GM10248 (cell line): Measurements from ENCODE around the gene VAT1L.

ENCODE experiments used
- CTCF ChIA-PET: fragments of 300-600 bp; sonication (Branson Sonifier 250); formaldehyde crosslinking; extraction: SDS; loops from one replicate; lab custom pipeline; 2021; ENCODE audit warnings: antibody characterized with exemption; lab: Yijun Ruan, JAX
- POLR2A ChIA-PET: fragments of 350-650 bp; sonication (Branson Sonifier 250); formaldehyde crosslinking; extraction: SDS; loops from one replicate; lab custom pipeline; 2020; ENCODE audit warnings: antibody characterized with exemption; lab: Yijun Ruan, JAX
- DNase-seq: peaks from one replicate; pipeline ENCODE4 v3.0.0; 2012; ENCODE audit errors: extremely low spot score
- TF ChIP-seq, protein P1 (sequence below): IDR thresholded peaks from 2 replicates; pipeline ENCODE4 v1.5.1; 2012; ENCODE audit warnings: mild to moderate bottlenecking, low read depth; ENCODE audit errors: extremely low read depth, missing control alignments, control extremely low read depth

The VAT1L gene

DNA sequence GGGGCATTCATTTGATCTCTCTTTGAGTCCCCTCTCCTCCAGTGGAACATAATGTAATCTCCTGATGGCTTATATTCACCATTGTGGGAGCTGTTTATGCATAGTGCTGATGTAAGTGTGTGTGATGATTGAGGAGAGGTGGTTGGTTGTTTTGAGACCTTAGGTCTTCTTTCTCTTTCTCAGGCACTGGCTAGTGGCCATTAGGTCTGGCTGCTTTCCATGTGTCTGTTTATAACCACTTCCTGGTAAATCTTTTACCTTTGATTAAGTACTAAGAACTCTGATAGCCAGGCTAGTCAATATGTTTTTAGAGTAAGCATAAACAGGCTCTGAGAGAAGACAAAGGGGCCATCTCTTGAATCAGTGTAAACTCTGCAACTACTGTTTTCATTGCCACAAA is 27.9 kb downstream of the VAT1L start:
- POLR2A ChIA-PET: no interaction called here

DNA sequence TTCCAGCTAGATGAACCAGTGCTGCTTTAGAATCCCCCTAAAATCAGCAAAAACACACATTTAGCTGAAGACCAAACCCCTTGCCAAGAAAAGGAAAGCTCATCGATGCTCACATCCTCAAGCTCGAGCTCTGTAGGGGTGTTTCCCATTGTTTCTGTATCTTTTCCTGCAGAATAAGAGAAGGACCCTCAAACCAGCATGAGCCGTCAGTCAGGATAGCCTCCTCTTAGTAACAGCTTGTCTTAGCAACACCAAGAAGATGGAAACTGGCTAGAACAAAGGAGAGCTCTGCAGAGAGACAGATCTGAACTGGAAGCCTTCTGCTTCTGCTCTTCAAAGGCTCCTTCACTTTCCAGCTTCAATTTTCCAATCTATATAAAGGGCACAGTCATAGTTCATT is 32.0 kb downstream of the VAT1L start:
- TF ChIP-seq, protein P1, sequence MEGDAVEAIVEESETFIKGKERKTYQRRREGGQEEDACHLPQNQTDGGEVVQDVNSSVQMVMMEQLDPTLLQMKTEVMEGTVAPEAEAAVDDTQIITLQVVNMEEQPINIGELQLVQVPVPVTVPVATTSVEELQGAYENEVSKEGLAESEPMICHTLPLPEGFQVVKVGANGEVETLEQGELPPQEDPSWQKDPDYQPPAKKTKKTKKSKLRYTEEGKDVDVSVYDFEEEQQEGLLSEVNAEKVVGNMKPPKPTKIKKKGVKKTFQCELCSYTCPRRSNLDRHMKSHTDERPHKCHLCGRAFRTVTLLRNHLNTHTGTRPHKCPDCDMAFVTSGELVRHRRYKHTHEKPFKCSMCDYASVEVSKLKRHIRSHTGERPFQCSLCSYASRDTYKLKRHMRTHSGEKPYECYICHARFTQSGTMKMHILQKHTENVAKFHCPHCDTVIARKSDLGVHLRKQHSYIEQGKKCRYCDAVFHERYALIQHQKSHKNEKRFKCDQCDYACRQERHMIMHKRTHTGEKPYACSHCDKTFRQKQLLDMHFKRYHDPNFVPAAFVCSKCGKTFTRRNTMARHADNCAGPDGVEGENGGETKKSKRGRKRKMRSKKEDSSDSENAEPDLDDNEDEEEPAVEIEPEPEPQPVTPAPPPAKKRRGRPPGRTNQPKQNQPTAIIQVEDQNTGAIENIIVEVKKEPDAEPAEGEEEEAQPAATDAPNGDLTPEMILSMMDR: no peak
- CTCF ChIA-PET: interaction anchor here (0.9 kb wide), 2 partner anchors 13 to 17 kb away, joined by 3 to 4 read pairs; no protein-coding TSS in a partner anchor
- POLR2A ChIA-PET: no interaction called here
- DNase-seq: no peak

More for the DNA sequence above, 27.9 kb downstream of the VAT1L start:
- CTCF ChIA-PET: no interaction called here
- TF ChIP-seq, protein P1: no peak
- DNase-seq: no peak

DNA sequence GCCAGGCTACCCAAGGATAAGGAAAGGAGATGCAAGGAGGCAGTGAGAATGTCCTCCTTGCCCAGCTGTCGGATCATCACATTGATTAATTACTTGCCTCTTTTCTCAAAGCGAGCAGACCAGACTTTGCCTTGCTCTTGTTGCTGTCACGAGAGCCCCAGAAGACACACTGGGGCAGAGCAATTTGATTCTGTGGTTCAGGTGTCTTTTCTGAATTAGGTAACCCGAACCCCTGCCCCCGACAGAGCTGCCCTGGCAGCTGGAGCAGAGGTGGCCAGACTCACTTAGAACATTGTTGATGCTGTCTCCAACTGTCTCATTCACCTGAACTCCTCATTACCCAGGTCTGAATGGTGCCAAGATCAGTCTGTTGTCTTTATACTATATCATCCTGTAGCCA is 34.3 kb downstream of the VAT1L start:
- DNase-seq: no peak
- POLR2A ChIA-PET: interaction anchor here (0.6 kb wide), 1 partner anchor 9 kb away, joined by 4 read pairs; no protein-coding TSS in a partner anchor
- TF ChIP-seq, protein P1: no peak
- CTCF ChIA-PET: interaction anchor here (1.2 kb wide), 2 partner anchors 18 to 31 kb away, joined by 3 to 4 read pairs; no protein-coding TSS in a partner anchor

DNA sequence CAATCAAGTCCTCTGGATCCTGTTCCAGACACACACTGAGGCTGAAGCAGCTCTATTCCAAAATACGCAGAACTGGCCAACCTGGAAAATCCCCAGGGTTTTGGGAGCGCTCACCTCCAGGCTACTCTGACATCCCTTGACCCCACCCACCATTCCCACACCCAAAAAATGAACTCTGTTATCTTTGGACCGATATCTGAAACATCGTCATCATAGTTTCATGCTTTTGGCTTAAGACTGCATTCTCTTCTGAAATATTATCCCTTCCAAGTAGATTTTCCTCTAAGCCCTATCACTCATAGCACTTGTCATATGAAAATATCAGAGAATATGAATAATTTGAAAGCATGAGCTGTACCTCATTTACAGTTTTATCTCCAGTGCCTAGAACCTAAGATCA is 34.7 kb downstream of the VAT1L start:
- CTCF ChIA-PET: interaction anchor here (1.2 kb wide), 2 partner anchors 18 to 31 kb away, joined by 3 to 4 read pairs; no protein-coding TSS in a partner anchor
- DNase-seq: no peak
- POLR2A ChIA-PET: interaction anchor here (0.6 kb wide), 1 partner anchor 9 kb away, joined by 4 read pairs; no protein-coding TSS in a partner anchor
- TF ChIP-seq, protein P1: no peak

DNA sequence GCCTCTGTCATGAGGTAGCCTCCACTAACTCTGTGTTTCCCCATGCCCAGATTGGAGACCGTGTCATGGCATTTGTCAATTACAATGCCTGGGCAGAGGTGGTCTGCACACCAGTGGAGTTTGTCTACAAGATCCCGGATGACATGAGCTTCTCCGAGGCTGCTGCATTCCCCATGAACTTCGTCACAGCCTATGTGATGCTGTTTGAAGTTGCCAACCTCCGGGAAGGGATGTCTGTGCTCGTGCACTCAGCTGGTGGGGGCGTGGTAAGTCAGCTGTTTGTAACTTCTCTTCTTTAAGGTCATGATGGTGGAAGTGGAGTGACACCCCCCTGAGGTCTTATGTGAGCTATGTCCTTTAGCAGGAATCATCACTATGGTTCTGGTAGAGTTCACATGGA is 36.8 kb downstream of the VAT1L start:
- ChIA-PET POLR2A (no interaction called here), CTCF (interaction anchor here (1.4 to 1.5 kb wide), 2 partner anchors 10 to 12 kb away, joined by 3 to 4 read pairs; no protein-coding TSS in a partner anchor)
- DNase-seq: no peak
- TF ChIP-seq, protein P1: no peak

DNA sequence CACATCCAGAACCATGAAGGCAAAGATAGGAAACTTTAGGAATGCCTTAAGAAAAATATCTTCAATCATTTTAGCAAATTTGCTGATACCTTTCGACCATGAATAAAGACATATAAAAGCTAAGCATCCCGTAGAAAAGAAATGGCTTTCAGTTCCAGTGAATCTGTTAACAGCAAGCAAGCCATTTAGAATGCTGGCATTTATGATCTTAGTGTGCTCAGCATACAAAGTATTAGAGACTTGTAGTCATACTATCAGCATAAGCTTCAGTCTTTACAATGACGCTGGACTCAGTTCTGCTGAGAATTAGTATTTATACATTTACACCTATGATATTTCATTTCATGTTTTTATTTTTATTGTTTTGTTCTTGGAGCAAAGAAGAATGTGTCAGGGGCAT is 38.7 kb downstream of the VAT1L start:
- DNase-seq: no peak
- CTCF ChIA-PET: interaction anchor here (1.1 kb wide), 1 partner anchor 10 kb away, joined by 4 read pairs; no protein-coding TSS in a partner anchor
- TF ChIP-seq, protein P1: no peak
- POLR2A ChIA-PET: no interaction called here
